DND-41 (cell line): Measurements from ENCODE around the gene FBXW5.

Experiments used
- ATAC-seq: fragments of 200-7000 bp; cut with Tn5 transposase; 3 replicates; pipeline ENCODE4 v1.9.1; 2021; ENCODE audit warnings: low read depth; ENCODE audit not compliant: insufficient read depth
- DNase-seq: peaks from one replicate; pipeline ENCODE4 v3.0.0-alpha.2; 2020
- H2AFZ ChIP-seq: 2 replicates; pipeline ENCODE4 v1.6.0; 2012; ENCODE audit warnings: low read depth, low read length
- H3K27ac ChIP-seq: 2 replicates; pipeline ENCODE4 v1.5.1; 2012; ENCODE audit warnings: low read length, inconsistent platforms
- H3K27me3 ChIP-seq: fragments of 200-600 bp; sonication (generic); 2 replicates; pipeline ENCODE4 v1.6.0; 2012; ENCODE audit warnings: low read length, mild to moderate bottlenecking, inconsistent platforms; ENCODE audit not compliant: insufficient read depth, poor library complexity
- H3K36me3 ChIP-seq: 2 replicates; pipeline ENCODE4 v1.5.1; 2012; ENCODE audit warnings: low read length, inconsistent platforms; ENCODE audit not compliant: insufficient read depth
- H3K4me1 ChIP-seq: 2 replicates; pipeline ENCODE4 v1.5.1; 2012; ENCODE audit warnings: mild to moderate bottlenecking, low read length; ENCODE audit not compliant: insufficient read depth
- H3K4me2 ChIP-seq: 2 replicates; pipeline ENCODE4 v1.6.0; 2012; ENCODE audit warnings: mild to moderate bottlenecking, moderate library complexity, low read length, inconsistent platforms; ENCODE audit not compliant: insufficient read depth
- H3K4me3 ChIP-seq, 2 experiments: fragments of 200-600 bp in 1 of 2; shearing (Covaris generic) in 1 of 2; 2 replicates each; pipeline ENCODE4 v1.5.1; 2012 to 2016; ENCODE audit warnings: inconsistent platforms in 2 of 2, low read length in 2 of 2, mild to moderate bottlenecking in 2 of 2, low read depth in 1 of 2, moderate library complexity in 1 of 2
- H3K79me2 ChIP-seq: 2 replicates; pipeline ENCODE4 v1.6.0; 2012; ENCODE audit warnings: low read length, inconsistent platforms; ENCODE audit not compliant: insufficient read depth
- H3K9ac ChIP-seq: 2 replicates; pipeline ENCODE4 v1.6.0; 2012; ENCODE audit warnings: low read depth, mild to moderate bottlenecking, inconsistent platforms, low read length, moderate library complexity
- H3K9me3 ChIP-seq: 2 replicates; pipeline ENCODE4 v1.5.1; 2012; ENCODE audit warnings: low read length, moderate library complexity, mild to moderate bottlenecking, inconsistent platforms; ENCODE audit not compliant: insufficient read depth, severe bottlenecking
- H4K20me1 ChIP-seq: 2 replicates; pipeline ENCODE4 v1.6.0; 2012; ENCODE audit warnings: low read length; ENCODE audit not compliant: insufficient read depth
- EZH2 ChIP-seq: IDR thresholded peaks from 3 replicates; pipeline ENCODE4 v1.6.1; 2012; ENCODE audit warnings: borderline replicate concordance, low read depth, mild to moderate bottlenecking, moderate library complexity, low read length, inconsistent platforms; ENCODE audit not compliant: severe bottlenecking
- TF ChIP-seq, protein P1 (sequence below): IDR thresholded peaks from 2 replicates; pipeline ENCODE4 v1.5.1; 2012; ENCODE audit warnings: borderline replicate concordance, low read length, moderate library complexity, mild to moderate bottlenecking; ENCODE audit not compliant: poor library complexity, severe bottlenecking; ENCODE audit errors: extremely low read depth

The FBXW5 gene

DNA sequence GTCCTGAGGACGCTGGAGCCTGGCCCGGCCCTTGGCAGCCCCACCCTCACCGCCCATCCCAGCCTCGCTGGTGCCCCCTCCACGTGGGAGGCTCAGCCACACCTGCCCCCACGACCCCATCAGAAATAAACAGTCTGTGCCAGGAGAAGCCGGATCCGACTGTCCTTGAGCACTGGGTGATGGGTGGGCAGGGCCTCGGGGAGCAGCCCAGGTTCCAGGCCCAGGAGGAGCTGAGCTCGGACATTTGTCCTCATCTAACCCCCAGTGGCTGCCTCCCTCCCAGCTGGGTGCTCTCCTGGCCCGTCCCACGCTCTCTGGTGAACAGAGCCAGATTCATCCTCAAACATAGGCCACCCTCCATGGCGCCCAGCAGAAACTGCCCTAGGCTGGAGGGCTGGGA lies 28.2 kb upstream of the FBXW5 start:
- Histone ChIP-seq H3K4me2 (no peak overlapping the region), H3K9me3 (no peaks in the 10 kb centered on the region), H3K4me1 (no peaks in the 10 kb centered on the region), H2AFZ (no peak overlapping the region), H3K36me3 (no peaks in the 10 kb centered on the region), H4K20me1 (no peaks in the 10 kb centered on the region), H3K27me3 (no peaks in the 10 kb centered on the region), H3K27ac (no peak overlapping the region), H3K9ac (no peak overlapping the region), H3K4me3 (no peak overlapping the region), H3K79me2 (no peaks in the 10 kb centered on the region)
- no peak for TF ChIP-seq EZH2
- ATAC-seq (no peak), DNase-seq (no peak)

DNA sequence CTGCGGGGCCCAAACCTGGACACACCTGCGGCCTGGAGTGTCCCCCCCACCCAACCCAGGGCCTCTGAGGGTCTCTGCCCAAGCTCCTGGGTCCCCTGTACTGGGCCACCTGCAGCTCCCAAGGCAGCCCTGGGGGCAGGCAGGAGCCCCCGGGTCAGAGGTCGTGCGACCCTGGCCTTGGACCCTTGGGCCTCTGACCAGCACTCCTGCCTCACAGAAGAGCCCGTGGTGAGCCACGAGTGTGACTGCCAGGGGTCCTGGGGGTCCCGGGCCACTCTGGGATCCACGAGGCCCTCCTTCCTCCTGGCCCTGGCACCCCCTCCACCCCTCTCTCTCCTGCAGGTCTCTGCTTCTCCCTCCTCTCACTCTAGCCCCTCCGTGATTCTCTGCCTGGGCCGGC lies 27.8 kb upstream of the FBXW5 start:
- H3K4me1 ChIP-seq, result no peaks in the 10 kb centered on the region
- H3K9me3 ChIP-seq, result no peaks in the 10 kb centered on the region
- no peaks in the 10 kb centered on the region for H4K20me1 ChIP-seq
- no peaks in the 10 kb centered on the region for H3K36me3 ChIP-seq
- no peak for ATAC-seq
- TF ChIP-seq EZH2, result no peak
- TF ChIP-seq, protein P1, sequence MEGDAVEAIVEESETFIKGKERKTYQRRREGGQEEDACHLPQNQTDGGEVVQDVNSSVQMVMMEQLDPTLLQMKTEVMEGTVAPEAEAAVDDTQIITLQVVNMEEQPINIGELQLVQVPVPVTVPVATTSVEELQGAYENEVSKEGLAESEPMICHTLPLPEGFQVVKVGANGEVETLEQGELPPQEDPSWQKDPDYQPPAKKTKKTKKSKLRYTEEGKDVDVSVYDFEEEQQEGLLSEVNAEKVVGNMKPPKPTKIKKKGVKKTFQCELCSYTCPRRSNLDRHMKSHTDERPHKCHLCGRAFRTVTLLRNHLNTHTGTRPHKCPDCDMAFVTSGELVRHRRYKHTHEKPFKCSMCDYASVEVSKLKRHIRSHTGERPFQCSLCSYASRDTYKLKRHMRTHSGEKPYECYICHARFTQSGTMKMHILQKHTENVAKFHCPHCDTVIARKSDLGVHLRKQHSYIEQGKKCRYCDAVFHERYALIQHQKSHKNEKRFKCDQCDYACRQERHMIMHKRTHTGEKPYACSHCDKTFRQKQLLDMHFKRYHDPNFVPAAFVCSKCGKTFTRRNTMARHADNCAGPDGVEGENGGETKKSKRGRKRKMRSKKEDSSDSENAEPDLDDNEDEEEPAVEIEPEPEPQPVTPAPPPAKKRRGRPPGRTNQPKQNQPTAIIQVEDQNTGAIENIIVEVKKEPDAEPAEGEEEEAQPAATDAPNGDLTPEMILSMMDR, result no peak
- no peaks in the 10 kb centered on the region for H3K79me2 ChIP-seq
- H3K4me2 ChIP-seq, result no peak overlapping the region
- no peak overlapping the region for H3K9ac ChIP-seq
- no peak for DNase-seq
- H3K4me3 ChIP-seq, result no peak overlapping the region
- no peak overlapping the region for H3K27ac ChIP-seq
- H2AFZ ChIP-seq, result no peak overlapping the region
- no peaks in the 10 kb centered on the region for H3K27me3 ChIP-seq

DNA sequence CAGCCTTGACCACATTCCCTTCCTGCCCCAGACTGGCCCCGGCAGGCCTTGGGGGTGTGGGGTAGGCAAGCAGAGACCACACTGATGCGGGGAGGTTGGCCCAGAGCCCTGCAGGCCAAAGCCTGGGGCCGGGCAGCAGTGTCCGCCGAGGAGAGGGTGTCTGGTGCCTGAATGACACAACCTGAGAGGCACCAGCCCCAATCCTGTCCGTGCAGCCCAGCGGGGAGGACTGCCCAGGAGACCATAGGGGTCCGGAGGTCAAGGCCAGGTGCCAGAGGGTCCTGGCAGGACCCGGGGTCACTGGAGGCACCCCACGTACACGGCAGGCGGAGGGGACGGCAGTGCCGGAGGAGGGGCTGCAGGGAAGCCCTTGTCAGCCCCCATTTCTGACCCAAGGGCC lies 27.2 kb upstream of the FBXW5 start:
- ATAC-seq, result no peak

DNA sequence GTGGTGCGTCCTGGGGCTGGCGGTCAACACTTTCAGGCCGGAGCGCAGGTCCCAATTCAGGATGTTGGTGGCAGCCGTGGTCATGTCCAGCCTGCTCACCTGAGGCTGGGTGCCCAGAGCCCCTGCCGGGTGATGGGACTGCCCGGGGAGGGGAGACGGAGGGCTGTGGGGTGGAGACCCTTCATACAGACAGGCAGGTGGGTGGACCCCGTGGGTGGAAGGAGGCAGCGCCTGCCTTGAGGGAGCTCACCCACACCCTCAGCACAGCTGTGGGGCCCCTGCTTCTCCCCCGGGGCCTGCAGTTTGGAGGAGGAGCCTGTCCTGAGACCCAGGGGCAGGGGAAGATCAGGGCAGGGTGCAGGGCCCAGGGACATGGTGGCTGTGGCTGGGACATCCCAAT lies 25.8 kb upstream of the FBXW5 start:
- Histone ChIP-seq H4K20me1 (no peaks in the 10 kb centered on the region), H3K4me3 (no peak overlapping the region), H3K79me2 (no peaks in the 10 kb centered on the region), H3K27ac (no peak overlapping the region), H3K9ac (no peak overlapping the region), H3K36me3 (no peaks in the 10 kb centered on the region), H3K27me3 (peaks cover 8% of the 10 kb centered on the region), H2AFZ (no peak overlapping the region), H3K4me1 (peaks cover 9% of the 10 kb centered on the region), H3K9me3 (no peaks in the 10 kb centered on the region), H3K4me2 (no peak overlapping the region)
- TF ChIP-seq EZH2, result no peak
- TF ChIP-seq, protein P1, result no peak
- ATAC-seq (no peak), DNase-seq (no peak)

More for the DNA sequence above, 27.2 kb upstream of the FBXW5 start:
- Histone ChIP-seq H3K36me3 (no peaks in the 10 kb centered on the region), H3K4me2 (no peak overlapping the region), H3K79me2 (no peaks in the 10 kb centered on the region), H3K27ac (no peak overlapping the region), H3K4me3 (no peak overlapping the region), H3K9ac (no peak overlapping the region), H3K4me1 (no peaks in the 10 kb centered on the region), H2AFZ (no peak overlapping the region), H4K20me1 (no peaks in the 10 kb centered on the region), H3K27me3 (no peaks in the 10 kb centered on the region), H3K9me3 (no peaks in the 10 kb centered on the region)
- no peak for DNase-seq
- TF ChIP-seq, protein P1, result no peak
- no peak for TF ChIP-seq EZH2
